Osteocyte (in vitro differentiated cells): Measurements from ENCODE around the gene BCL2L1. TPM values are rescaled to one million over a fixed set of nuclear protein-coding genes. Genes with fewer than 3 reads are reported as not detected.

Source experiments
- DNase-seq: peaks from one replicate; pipeline ENCODE4 v3.0.0; 2021; ENCODE audit warnings: mixed read lengths; ENCODE audit not compliant: unreplicated experiment; ENCODE audit errors: extremely low spot score
- H3K27ac Mint-ChIP-seq: one replicate; pipeline ENCODE4 v1.8.0; 2021; ENCODE audit warnings: mild to moderate bottlenecking, mixed read lengths; ENCODE audit not compliant: unreplicated experiment
- H3K27me3 Mint-ChIP-seq: one replicate; pipeline ENCODE4 v1.8.0; 2021; ENCODE audit warnings: mixed read lengths; ENCODE audit not compliant: unreplicated experiment
- H3K36me3 Mint-ChIP-seq: one replicate; pipeline ENCODE4 v1.8.0; 2021; ENCODE audit warnings: mixed read lengths; ENCODE audit not compliant: unreplicated experiment
- H3K4me1 Mint-ChIP-seq: one replicate; pipeline ENCODE4 v1.8.0; 2021; ENCODE audit warnings: mixed read lengths; ENCODE audit not compliant: unreplicated experiment
- H3K4me3 Mint-ChIP-seq: one replicate; pipeline ENCODE4 v1.8.0; 2021; ENCODE audit warnings: mild to moderate bottlenecking, moderate library complexity, mixed read lengths; ENCODE audit not compliant: unreplicated experiment
- H3K9me3 Mint-ChIP-seq: one replicate; pipeline ENCODE4 v1.8.0; 2021; ENCODE audit warnings: mixed read lengths; ENCODE audit not compliant: unreplicated experiment
- CTCF ChIP-seq: fragments of 200-600 bp; sonication (generic); IDR thresholded peaks from 2 replicates; pipeline ENCODE4 v1.5.0; 2021; ENCODE audit warnings: antibody characterized with exemption, mild to moderate bottlenecking, moderate library complexity
- total RNA-seq: library from RNA; stranded (reverse); gene quantifications from 2 replicates; pipeline ENCODE4 v1.2.1, GENCODE V29; 2021

The BCL2L1 gene
- total RNA-seq, 1 donor from 2014 or later = 67.0 TPM

- peaks cover 10% of the 10 kb centered on the region for H3K27me3 Mint-ChIP-seq
- peaks cover 2% of the 10 kb centered on the region for H3K4me1 Mint-ChIP-seq
- H3K4me3 Mint-ChIP-seq = no peak overlapping the region
- no peak overlapping the region for H3K27ac Mint-ChIP-seq
- H3K36me3 Mint-ChIP-seq = no peaks in the 10 kb centered on the region
- DNase-seq = no peak
- H3K9me3 Mint-ChIP-seq = no peaks in the 10 kb centered on the region
- TF ChIP-seq CTCF = no peak
These were observed 107.3 kb downstream of the BCL2L1 start for GRCh38 chr20:31615416-31615815.

Other genes starting within 250 kb of the BCL2L1 start
- not detected in 2 replicates for gene DEFB124, start 247.7 kb downstream of the BCL2L1 start, total RNA-seq
- gene REM1, start 247.6 kb downstream of the BCL2L1 start, total RNA-seq = not detected in 2 replicates
- 173 and 203 TPM in 2 replicates for gene HM13, start 208.4 kb downstream of the BCL2L1 start, total RNA-seq
- 8.2 TPM in 2 replicates for gene ID1, start 117.6 kb downstream of the BCL2L1 start, total RNA-seq
- not detected in 2 replicates for gene COX4I2, start 85.0 kb downstream of the BCL2L1 start, total RNA-seq
- gene TPX2, start 16.4 kb upstream of the BCL2L1 start, total RNA-seq = 22.6 and 25.5 TPM in 2 replicates
- gene MYLK2, start 96.5 kb upstream of the BCL2L1 start, total RNA-seq = 0.10 and 0.27 TPM in 2 replicates
- 11.8 and 13.6 TPM in 2 replicates for gene FOXS1, start 122.7 kb upstream of the BCL2L1 start, total RNA-seq
- gene DUSP15, start 147.7 kb upstream of the BCL2L1 start, total RNA-seq = 2.1 and 3.2 TPM in 2 replicates
- gene TTLL9, start 147.8 kb upstream of the BCL2L1 start, total RNA-seq = 0.18 and 0.24 TPM in 2 replicates
- 12.2 and 12.5 TPM in 2 replicates for gene PDRG1, start 229.2 kb upstream of the BCL2L1 start, total RNA-seq
- gene XKR7, start 245.3 kb upstream of the BCL2L1 start, total RNA-seq = not detected in 2 replicates